Sigmoid colon (tissue), 7 donors: ENCODE data around the gene IQGAP2. TPM values are rescaled to one million over a fixed set of nuclear protein-coding genes. Genes with fewer than 3 reads are reported as not detected.

Experiments used
- DNase-seq: peaks from one replicate; pipeline ENCODE4 v3.0.0-alpha.2; 2019
- H3K27ac ChIP-seq, 4 donors: fragments of 200-600 bp; sonication (generic); one replicate each; pipeline ENCODE4 v1.5.1; 2016 to 2019; ENCODE audit warnings: mild to moderate bottlenecking in 1 of 4
- H3K27me3 ChIP-seq, 3 donors: fragments of 200-600 bp; sonication (generic); one replicate each; pipeline ENCODE4 v1.5.1; 2019; ENCODE audit warnings: mild to moderate bottlenecking in 1 of 3
- H3K36me3 ChIP-seq, 4 donors: fragments of 200-600 bp; sonication (generic); one replicate each; pipeline ENCODE4 v1.5.1; 2016 to 2019
- H3K4me1 ChIP-seq, 4 donors: fragments of 200-600 bp; sonication (generic); one replicate each; pipeline ENCODE4 v1.5.1; 2017 to 2019
- H3K4me3 ChIP-seq, 4 donors: fragments of 200-600 bp; sonication (generic); one replicate each; pipeline ENCODE4 v1.5.1; 2017 to 2019; ENCODE audit warnings: mild to moderate bottlenecking in 2 of 4, moderate library complexity in 1 of 4
- H3K9me3 ChIP-seq, 4 donors: fragments of 200-600 bp in 3 of 4; sonication (generic) in 3 of 4; one replicate each; pipeline versions ENCODE4 v1.5.1 to v1.6.1; 2013 to 2019
- EP300 ChIP-seq, 4 donors: sonication (generic); formaldehyde crosslinking; IDR thresholded peaks; one replicate each; pipeline ENCODE4 v1.6.1; 2017; ENCODE audit warnings: antibody characterized with exemption in 4 of 4
- POLR2A ChIP-seq, 2 donors: fragments of 450-650 bp; IDR thresholded peaks; one replicate each; pipeline ENCODE4 v1.6.1; 2016; ENCODE audit warnings: antibody characterized with exemption in 2 of 2, mild to moderate bottlenecking in 2 of 2, moderate library complexity in 2 of 2
- POLR2AphosphoS5 ChIP-seq, 4 donors: sonication (generic); formaldehyde crosslinking; IDR thresholded peaks; one replicate each; pipeline ENCODE4 v1.6.1; 2017; ENCODE audit warnings: antibody characterized with exemption in 4 of 4
- WGBS, 2 donors: extraction: QIAGEN DNeasy Blood & Tissue Kit; methylation state at CpG; one replicate each; pipeline ENCODE4 v1.1.7; 2013; 5-methylcytosine and 5-hydroxymethylcytosine counted together
- intact Hi-C: fragments of 100-400 bp; cut with DNase I; formaldehyde crosslinking; loops from one replicate; pipeline ENCODE4 v1.15.1; 2023
- polyA plus RNA-seq, 3 donors: library from polyadenylated mRNA; stranded (reverse); fragments of 200-250 nt; gene quantifications; one replicate each; pipeline ENCODE4 v1.2.3, GENCODE V29; 2013
- total RNA-seq, 4 donors: library from RNA; depleted of rRNA; stranded (reverse); fragments of >200 nt; gene quantifications; one replicate each; pipeline ENCODE4 v1.1.0, GENCODE V29; 2016
- TF ChIP-seq, protein P1 (sequence below), 4 experiments: fragments of 450-650 bp in 3 of 4; fragments of 200-600 bp in 1 of 4; IDR thresholded peaks; one replicate each; pipeline ENCODE4 v1.5.1; 2016 to 2019; ENCODE audit warnings: antibody characterized with exemption in 4 of 4, mild to moderate bottlenecking in 3 of 4, moderate library complexity in 2 of 4
- donor health status: healthy with polysubstance abuse.
- donor health status: Bipolar disorder and iron deficiency.
- donor health status: healthy.

Gene IQGAP2
- total and polyA plus RNA-seq, 7 donors: 15.0 to 85.3 (median 24.6) TPM

DNA sequence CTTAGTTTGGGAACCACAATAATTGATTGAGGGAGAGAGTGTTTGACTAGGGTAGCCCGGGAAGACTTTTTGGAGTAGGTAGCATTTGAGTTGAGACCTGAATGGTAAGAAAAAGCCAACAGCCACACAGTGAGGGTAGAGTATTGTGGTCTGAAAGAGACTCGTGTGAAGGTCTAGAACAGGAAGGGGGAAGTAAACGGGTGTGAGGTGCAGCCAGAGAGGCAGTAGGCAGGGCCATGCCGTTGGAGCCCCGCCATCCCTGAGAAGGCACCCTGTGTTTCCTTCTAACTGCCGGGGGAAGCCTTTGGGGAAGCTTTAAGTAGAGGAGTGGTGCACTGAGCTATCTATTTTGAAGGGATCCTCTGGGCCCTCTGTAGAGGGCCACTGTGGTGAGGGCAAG is 223.7 kb downstream of the IQGAP2 start:
- no peaks in the 10 kb centered on the region for H3K4me1 ChIP-seq
- no peaks in the 10 kb centered on the region for H3K27me3 ChIP-seq
- intact Hi-C loops: no loop called here
- no peaks in the 10 kb centered on the region for H3K36me3 ChIP-seq
- WGBS, 2 donors: 56 to 84% methylated on average over 6 of the region's 6 CpGs
- TF ChIP-seq, protein P1, sequence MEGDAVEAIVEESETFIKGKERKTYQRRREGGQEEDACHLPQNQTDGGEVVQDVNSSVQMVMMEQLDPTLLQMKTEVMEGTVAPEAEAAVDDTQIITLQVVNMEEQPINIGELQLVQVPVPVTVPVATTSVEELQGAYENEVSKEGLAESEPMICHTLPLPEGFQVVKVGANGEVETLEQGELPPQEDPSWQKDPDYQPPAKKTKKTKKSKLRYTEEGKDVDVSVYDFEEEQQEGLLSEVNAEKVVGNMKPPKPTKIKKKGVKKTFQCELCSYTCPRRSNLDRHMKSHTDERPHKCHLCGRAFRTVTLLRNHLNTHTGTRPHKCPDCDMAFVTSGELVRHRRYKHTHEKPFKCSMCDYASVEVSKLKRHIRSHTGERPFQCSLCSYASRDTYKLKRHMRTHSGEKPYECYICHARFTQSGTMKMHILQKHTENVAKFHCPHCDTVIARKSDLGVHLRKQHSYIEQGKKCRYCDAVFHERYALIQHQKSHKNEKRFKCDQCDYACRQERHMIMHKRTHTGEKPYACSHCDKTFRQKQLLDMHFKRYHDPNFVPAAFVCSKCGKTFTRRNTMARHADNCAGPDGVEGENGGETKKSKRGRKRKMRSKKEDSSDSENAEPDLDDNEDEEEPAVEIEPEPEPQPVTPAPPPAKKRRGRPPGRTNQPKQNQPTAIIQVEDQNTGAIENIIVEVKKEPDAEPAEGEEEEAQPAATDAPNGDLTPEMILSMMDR (IDR thresholded peaks at IDR 0.05): no peak
- TF ChIP-seq POLR2AphosphoS5 (IDR thresholded peaks at IDR 0.05) (no peak), EP300 (IDR thresholded peaks at IDR 0.05) (no peak), POLR2A (IDR thresholded peaks at IDR 0.05) (no peak)
- no peak for DNase-seq
- no peaks in the 10 kb centered on the region for H3K9me3 ChIP-seq
- no peak overlapping the region for H3K4me3 ChIP-seq
- H3K27ac ChIP-seq: no peak overlapping the region

DNA sequence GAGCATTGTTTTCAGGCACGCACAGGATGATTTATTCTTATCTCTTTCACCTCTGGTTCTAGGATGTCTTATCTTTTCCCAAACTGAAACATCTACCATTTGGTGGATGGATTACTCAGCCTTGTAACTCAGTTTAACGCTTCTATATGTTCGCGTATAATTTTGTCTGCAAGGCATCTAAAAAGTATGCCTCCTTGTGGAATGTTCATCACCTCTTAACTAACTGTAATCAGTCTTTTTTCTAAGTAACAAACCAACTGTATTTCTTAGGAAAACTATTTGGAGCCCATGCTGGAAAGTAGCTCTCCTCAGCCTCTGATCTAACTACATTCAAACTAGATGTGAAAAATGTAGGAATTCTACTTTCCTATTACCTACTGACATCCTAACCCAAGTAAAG is 231.6 kb downstream of the IQGAP2 start:
- Histone ChIP-seq H3K4me1 (no peaks in the 10 kb centered on the region), H3K9me3 (no peaks in the 10 kb centered on the region), H3K36me3 (no peaks in the 10 kb centered on the region), H3K27me3 (no peaks in the 10 kb centered on the region), H3K27ac (no peak overlapping the region), H3K4me3 (no peak overlapping the region)
- intact Hi-C loops: no loop called here
- no peak for DNase-seq
- WGBS, 2 donors: 47 to 78% methylated on average over 4 of the region's 4 CpGs
- TF ChIP-seq POLR2A (IDR thresholded peaks at IDR 0.05) (no peak), POLR2AphosphoS5 (IDR thresholded peaks at IDR 0.05) (no peak), EP300 (IDR thresholded peaks at IDR 0.05) (no peak)
- TF ChIP-seq, protein P1 (IDR thresholded peaks at IDR 0.05): no peak

DNA sequence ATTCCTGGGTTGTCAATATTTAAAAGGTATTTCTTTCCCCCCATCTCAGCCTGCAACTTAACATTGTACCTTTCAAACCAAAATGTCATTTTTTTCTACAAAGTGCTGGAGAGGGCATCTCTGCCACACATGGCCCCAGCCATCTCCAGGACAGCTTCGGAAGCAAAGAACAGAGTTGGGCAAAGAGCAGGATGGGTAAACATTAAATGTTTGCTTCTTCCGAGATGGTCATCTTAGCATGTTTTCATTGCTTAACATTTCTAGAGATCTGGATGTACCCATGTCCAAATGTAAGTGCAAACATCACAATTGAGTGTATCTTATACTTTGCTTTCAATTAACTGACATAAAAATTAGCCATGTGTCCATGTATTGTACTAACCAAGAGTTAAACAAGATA is 234.4 kb downstream of the IQGAP2 start:
- intact Hi-C loops: no loop called here

DNA sequence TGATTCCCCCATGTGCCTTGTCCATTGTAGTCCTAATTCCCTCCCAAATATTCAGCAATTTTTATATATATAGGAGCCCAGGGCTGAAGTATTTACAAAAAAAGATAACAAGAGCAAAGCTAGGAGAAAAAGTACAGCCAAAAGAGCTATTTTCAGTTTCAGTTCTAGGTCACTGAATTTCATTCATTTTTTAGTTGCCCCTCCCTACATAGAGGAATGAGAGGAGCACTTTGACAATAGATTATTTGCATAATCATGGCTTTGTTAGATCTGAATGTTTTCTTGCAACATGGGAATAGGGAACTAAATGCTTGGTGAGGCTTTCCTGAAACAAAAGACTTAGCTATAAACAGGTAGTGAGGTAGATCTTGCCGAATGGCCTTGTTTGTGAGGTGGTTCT is 235.4 kb downstream of the IQGAP2 start:
- 76 to 88% methylated on average over 1 of the region's 1 CpG for WGBS, 2 donors
- Histone ChIP-seq H3K9me3 (no peaks in the 10 kb centered on the region), H3K27ac (no peak overlapping the region), H3K36me3 (no peaks in the 10 kb centered on the region), H3K27me3 (no peaks in the 10 kb centered on the region), H3K4me1 (no peaks in the 10 kb centered on the region), H3K4me3 (no peak overlapping the region)
- intact Hi-C loops: no loop called here
- no peak for DNase-seq
- no peak for TF ChIP-seq POLR2AphosphoS5 (IDR thresholded peaks at IDR 0.05)
- no peak for TF ChIP-seq EP300 (IDR thresholded peaks at IDR 0.05)
- no peak for TF ChIP-seq POLR2A (IDR thresholded peaks at IDR 0.05)

More for the DNA sequence above, 234.4 kb downstream of the IQGAP2 start:
- no peak for DNase-seq
- H3K4me1 ChIP-seq: no peaks in the 10 kb centered on the region
- no peak overlapping the region for H3K27ac ChIP-seq
- H3K27me3 ChIP-seq: no peaks in the 10 kb centered on the region
- no peak overlapping the region for H3K4me3 ChIP-seq
- no peaks in the 10 kb centered on the region for H3K36me3 ChIP-seq
- no peaks in the 10 kb centered on the region for H3K9me3 ChIP-seq
- WGBS, 2 donors: 92% methylated on average over 2 of the region's 2 CpGs
- TF ChIP-seq POLR2A (IDR thresholded peaks at IDR 0.05) (no peak), POLR2AphosphoS5 (IDR thresholded peaks at IDR 0.05) (no peak), EP300 (IDR thresholded peaks at IDR 0.05) (no peak)
- TF ChIP-seq, protein P1 (IDR thresholded peaks at IDR 0.05): no peak

DNA sequence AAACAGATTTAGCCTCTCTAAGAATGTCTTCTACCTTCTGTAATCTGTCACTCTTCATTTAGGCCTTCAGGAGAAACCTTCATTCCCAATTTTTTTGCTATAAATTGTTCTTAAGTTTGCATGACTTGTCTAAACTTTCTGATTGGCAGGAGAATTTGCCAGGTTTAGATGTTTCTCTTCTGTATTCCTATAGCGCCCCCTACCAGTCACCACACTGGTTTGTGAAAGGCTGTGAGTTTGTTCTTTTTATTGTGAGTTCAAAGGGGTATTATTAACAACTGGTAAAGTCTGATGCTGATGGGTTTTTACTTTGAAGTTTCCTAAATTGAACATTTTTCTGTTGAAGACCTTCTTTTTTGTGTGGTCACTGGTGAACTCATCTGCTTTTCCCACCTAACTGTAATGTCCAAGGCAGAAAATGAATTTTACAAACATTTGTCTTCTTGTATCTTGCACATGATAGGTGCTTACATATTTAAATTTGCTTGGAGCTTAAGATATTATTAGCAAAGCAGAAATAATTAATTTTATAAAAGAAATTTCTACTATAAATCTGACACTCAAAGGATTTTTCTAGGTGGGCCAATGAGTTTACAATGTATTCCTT is 238.5 kb downstream of the IQGAP2 start:
- intact Hi-C loops: loop anchor here (5.0 kb wide), 1 partner anchor 39 kb away; no protein-coding TSS in a partner anchor
- no peaks in the 10 kb centered on the region for H3K4me1 ChIP-seq
- DNase-seq: no peak
- H3K27me3 ChIP-seq: no peaks in the 10 kb centered on the region
- 12% methylated on average over 1 of the region's 1 CpG for WGBS, 2 donors
- H3K36me3 ChIP-seq: no peaks in the 10 kb centered on the region
- TF ChIP-seq, protein P1 (IDR thresholded peaks at IDR 0.05): peak in 3 of 4 experiments; percentile 32 to 43 (median 36)
- TF ChIP-seq EP300 (IDR thresholded peaks at IDR 0.05) (no peak), POLR2AphosphoS5 (IDR thresholded peaks at IDR 0.05) (no peak), POLR2A (IDR thresholded peaks at IDR 0.05) (no peak)
- no peaks in the 10 kb centered on the region for H3K9me3 ChIP-seq
- H3K27ac ChIP-seq: no peak overlapping the region
- no peak overlapping the region for H3K4me3 ChIP-seq
